HG03442 (cell line): ENCODE results near the gene UPK3BL2.
"Not testable (repeated sequence)": the region's sequence is repeated elsewhere in the genome, so short reads cannot be mapped to it uniquely, and the experiment has no call there.

Experiments used
- ATAC-seq: cut with Tn5 transposase; IDR thresholded peaks from one replicate; pipeline ENCODE4 v1.9.1; 2021; ENCODE audit warnings: mild to moderate bottlenecking, moderate library complexity; ENCODE audit not compliant: unreplicated experiment

Gene UPK3BL2, protein sequence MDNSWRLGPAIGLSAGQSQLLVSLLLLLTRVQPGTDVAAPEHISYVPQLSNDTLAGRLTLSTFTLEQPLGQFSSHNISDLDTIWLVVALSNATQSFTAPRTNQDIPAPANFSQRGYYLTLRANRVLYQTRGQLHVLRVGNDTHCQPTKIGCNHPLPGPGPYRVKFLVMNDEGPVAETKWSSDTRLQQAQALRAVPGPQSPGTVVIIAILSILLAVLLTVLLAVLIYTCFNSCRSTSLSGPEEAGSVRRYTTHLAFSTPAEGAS

DNA sequence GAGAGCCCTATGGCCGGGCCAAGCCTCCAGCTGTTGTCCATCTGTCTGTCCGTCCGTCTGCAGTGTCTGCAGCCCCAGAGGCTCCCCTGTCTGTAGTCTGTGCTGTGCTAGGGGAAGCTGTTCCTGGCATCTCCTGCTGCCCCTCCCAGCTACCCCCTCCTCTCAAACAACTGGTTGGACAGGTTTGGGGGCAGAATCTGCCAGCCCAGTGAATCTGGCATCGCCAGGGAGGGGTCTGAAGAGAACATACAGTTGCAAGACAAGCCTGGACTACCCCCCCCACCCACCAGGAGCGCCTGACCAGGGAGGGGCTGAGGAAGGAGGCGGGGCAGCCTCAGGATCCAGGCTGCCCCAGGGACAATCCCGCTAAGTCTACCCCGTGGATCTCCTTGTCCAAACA is at the start of gene UPK3BL2:
UPK3BL2 (minus strand) TSS at position 101 of the 400 bp plus-strand sequence; CDS start at position 41, 60 bp downstream.
- ATAC-seq, result not testable (repeated sequence)

DNA sequence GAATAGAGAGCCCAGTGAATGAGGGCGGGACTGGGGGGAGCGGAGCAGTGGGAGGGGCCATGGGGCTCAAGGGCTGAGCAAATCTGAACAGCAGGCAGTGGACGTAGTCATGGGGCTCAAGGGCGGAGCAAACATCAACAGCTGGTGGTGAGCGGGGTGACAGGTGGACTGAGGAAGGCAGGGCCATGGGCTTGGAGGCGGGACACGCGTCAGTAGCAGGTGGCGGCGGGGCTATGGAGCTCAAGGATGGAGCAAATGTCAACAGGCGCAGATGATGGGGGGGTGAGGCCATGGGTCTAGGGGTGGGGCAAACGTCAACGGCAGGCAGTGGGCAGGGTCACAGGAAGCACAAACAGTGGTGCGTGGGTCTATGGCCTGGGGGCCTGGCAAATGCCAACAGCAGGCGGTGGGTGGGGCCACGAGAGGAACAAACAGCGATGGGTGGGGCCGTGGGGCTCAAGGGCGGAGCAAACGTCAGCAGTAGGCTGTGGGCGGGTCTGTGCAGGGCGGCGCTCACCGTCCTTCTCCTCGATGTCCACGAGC is 49.1 kb upstream of the UPK3BL2 start:
- ATAC-seq, result peak; percentile 54

DNA sequence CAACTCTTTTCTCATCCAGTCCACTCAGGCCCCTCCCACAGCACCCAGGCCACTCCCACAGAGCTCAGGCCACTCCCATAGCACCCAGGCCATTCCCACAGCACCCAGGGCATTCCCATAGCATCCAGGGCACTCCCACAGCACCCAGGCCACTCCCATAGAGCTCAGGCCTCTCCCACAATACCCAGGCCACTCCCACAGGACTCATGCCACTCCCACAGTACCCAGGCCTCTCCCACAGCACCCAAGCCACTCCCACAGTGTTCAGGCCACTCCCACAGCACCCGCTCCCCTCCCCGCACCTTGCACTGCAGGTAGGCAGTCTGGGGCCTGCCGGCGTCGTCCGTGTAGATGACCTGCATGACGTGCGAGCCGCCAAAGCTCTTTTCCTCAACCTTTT is 46.4 kb upstream of the UPK3BL2 start:
- not testable (repeated sequence) for ATAC-seq

DNA sequence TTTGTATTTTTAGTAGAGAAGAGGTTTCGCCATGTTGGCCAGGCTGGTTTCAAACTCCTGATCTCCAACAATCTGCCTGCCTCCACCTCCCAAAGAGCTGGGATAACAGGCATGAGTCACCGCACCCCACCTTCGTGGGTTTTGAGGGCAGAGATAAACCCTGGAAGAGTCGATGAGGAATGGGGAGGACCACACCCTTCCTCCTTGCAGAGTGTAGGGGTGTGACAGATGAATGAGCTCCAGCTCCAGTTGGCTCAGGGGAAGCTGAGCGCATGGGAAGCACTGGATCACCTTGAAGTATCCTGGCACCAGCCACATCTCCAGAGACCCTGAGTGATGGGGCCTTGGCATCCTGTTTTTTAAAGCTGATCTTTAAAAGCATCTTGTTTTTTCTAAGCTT is 40.0 kb upstream of the UPK3BL2 start:
- ATAC-seq, result not testable (repeated sequence)

DNA sequence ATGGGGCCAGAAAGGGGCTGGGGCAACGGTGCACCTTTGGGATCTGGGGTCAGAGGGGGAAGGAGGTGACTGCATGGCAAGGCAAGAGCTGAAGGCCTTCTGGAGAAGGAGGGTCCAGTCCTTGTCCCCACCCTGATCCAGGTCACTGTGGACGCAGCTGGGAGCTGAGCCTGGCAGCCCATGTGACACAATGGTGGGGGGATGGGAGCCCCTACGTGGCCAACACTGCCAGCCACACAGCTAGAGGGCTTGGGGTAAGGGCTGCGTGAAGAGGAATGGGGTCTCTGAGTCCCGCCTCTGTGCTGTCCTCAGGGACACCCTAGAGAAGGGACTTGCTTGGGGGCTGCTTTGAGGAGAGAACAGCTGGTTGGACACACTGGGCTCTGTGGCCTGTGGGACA is 38.2 kb upstream of the UPK3BL2 start:
- ATAC-seq, result not testable (repeated sequence)

DNA sequence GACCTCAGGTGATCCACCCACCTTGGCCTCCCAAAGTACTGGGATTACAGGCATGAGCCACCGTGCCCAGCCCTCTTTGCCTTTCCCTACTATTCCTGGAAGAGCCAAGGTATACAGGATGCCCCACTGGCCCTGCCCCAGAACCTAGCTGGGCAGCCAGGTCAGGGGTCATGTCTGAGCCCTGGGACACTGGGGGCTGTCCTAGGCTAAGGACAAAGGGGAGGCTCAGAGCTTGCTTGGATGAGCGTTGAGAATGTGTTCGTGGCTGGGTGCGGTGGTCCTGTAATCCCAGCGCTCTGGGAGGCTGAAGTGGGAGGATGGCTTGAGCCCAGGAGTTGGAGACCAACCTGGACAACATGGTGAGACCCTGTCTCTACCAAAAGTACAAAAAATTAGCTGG is 35.0 kb upstream of the UPK3BL2 start:
- not testable (repeated sequence) for ATAC-seq

DNA sequence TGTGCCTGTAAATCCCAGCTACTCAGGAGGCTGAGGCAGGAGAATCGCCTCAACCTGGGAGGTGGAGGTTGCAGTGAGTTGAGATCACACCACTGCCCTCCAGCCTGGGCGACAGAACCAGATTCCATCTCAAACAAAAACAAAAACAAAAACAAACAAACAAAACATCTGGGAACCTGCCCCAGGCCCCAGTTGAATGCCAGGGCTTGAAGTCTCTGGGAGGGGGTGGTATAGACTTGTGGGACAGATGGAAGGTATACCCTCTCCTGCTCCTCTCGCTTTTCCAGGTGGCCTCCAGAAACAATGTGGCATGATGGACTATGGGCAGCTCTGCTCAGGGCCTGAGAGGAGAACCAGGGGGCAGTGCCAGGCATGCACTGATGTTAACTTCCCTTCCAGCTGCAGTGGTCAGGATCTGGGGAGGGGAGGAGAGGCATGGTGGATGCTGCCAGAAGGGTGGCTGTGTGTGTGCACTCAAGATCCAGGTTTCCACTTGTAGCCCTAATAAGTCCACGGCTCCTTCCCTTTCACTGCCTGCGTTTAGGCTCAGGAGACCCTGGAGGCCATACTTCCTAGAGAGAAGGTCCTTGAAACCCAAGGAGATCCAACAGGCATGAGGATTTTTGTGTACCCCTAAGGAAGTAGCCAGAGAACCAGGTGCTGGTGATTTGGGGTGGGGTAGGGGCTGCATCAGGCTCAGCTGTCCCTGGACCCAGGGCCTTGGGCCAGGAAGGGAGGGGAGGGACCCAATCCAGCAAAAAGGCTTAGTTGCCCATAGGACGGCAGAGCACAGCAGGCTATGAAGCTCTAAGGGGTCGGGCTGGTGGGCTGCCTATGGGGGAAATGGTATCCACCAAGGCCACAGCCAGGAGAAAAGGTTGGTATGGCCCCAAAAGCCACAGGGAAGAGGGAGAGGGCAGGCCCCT is 34.1 kb upstream of the UPK3BL2 start:
- ATAC-seq, result not testable (repeated sequence)

DNA sequence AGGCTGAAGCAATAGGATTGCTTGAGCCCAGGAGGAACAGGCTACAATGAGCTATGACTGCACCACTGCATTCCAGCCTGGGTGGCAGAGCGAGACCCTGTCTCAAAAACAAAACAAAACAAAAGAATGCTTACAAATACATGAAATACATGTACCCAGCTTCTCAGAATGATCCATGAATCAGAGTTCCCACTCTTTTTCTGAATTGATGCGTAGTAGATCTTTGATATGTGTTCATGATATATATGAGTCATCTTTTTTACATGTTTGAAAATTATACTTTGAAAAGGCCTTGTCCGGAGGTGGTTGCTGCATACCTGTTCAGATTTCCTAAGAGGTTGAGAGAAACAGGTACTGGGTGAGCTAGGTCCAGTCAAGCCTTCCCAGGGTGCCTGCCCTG is 32.9 kb upstream of the UPK3BL2 start:
- ATAC-seq, result not testable (repeated sequence)

DNA sequence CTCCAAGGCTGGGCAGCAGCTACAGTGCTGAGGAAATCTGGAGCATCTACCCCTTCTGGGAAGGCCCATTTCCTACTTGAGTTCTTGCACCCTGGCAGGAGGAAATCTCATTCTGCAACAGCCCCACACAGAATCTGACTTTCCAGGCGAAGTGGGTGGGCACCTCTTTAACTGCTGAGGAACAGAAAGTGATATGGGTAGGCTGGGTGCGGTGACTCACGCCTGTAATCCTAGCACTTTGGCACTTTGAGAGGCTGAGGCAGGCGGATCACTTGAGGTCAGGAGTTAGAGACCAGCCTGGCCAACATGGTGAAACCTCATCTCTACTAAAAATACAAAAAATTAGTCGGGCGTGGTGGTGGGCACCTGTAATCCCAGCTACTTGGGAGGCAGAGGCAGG is 31.1 kb upstream of the UPK3BL2 start:
- ATAC-seq, result not testable (repeated sequence)

DNA sequence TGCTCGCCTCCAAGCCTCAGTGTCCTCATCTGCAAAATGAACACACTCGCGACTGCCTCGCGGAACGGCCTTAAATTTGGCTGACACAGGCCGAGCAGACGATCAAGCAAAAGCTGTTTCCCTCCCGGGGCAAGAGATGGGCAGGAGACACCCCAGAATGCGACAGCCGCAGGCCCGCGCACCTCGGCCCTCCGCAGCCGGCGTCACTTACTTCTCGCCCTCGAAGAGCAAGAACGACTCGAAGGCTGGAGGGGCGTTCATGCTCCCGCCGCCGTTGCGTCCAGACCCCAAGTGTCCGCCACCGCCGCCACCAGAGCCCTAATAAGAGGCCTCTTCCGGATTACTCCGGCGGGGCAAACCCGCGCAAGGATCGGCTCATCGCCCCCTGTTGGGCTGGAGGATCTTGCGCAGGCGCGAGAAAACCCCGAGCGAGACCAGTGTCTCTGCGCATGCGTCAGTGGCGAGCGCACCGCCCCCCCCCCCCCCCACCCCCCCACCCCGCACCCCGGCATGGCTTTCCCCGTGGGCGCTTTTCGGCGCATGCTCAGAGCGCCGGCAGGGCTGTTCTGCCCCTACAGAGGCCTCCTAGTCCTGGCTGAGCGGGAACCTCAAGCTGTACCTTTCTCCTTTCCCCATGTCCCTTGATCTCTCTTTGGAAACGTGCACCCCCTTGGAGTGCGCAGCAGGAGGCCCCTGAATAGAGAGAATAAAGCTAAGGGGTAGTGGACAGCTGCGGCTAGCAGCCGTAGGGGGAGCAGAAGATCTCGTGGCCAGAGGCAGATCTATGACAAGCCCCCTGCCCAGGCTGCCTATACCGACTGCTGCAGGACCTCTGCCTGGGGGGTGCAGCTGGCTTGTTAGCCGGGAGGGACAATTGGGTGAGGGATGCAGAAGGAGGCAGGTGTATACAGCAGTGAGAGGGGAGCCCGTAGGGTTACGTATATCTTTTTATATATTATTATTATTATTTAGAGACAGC is 29.1 kb upstream of the UPK3BL2 start, which contains the start of gene POLR2J3:
POLR2J3 (minus strand) TSS at position 323 of the 979 bp plus-strand sequence; CDS start at position 261, 62 bp downstream.
- ATAC-seq, result peak; percentile 94

DNA sequence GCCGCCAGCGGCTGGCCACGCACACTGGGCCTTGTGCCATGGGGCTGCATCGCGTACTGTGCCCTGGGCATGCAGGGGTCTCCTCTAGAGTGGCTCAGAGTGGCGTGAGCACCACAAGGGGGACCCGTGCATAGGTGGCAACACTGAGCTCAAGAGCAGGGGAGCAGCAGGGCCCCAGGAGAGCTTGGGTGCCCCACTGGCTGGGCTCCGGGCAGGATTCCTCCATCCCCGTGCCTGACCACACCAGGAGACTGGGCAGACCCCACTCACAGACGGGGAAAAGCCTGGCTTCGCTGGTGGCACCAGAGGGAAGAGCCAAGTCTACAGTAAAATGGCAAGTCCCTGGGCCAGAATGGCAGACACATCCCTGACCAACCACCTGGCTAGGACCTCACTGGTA is 25.1 kb upstream of the UPK3BL2 start:
- not testable (repeated sequence) for ATAC-seq

DNA sequence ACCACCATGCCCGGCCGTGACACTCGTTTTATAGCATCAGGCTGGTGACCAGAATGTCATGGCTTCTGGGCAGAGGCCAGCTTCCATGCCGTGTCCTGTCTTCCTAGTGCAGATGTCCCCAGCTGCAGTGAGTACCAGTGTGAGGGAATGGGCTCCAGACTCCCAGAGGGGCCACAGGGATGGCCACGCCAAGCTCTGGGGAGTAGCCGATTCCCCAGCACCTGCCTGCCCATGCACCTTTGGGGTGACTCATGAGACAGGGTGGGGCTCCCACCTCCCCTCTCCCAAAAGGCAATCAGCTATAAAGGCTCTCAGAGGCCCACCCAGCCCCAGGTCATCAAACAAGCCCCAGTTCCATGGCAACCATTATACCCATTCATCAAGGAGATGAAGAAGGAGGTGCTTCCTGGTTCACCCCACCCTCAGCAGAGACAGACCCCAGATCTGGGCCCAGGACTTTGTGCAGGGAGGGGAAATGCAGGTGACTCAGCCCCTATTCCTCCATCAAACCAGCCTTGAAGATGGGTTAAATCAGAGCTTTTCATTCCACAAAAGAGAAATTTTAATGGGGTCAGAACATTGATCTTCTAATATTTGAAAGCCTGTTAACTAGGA is 7.4 kb upstream of the UPK3BL2 start, which contains the start of gene SPDYE2:
SPDYE2 (plus strand) TSS at position 419 of the 615 bp plus-strand sequence. CDS start 2,030 bp downstream, outside the sequence.
- ATAC-seq, result not testable (repeated sequence)

DNA sequence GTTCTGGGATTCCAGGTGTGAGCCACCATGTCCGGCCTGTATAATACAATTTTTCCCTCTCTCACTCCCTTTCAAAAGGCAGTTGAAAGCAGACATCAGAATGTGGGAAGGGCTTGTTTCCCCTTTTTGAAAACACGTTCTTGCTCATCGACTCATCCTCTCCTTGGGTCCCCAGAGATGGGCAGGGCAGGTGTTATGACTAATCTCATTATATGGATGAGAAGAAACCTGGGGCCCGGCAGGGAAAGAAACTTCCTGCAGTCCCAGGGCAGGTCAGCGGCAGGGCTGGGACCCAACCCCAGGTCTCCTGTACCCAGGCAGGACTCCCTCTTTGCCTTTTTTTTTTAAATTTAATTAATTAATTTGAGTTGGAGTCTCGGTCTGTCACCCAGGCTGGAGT is 2.9 kb upstream of the UPK3BL2 start:
- peak; percentile 93 for ATAC-seq

DNA sequence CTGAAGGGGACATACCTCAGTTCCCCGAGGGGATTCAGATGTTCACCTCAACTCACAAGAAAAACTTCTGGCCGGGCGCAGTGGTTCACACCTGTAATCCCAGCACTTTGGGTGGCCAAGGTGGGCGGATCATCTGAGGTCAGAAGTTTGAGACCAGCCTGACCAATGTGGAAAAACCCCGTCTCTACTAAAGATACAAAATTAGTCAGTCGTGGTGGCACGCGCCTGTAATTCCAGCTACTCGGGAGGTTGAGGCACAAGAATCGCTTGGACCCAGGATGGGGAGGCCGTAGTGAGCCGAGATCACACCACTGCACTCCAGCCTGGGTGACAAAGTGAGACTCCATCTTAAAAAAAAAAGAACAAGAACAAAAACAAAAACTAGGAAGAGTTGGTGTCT is 1.8 kb upstream of the UPK3BL2 start:
- ATAC-seq, result not testable (repeated sequence)

DNA sequence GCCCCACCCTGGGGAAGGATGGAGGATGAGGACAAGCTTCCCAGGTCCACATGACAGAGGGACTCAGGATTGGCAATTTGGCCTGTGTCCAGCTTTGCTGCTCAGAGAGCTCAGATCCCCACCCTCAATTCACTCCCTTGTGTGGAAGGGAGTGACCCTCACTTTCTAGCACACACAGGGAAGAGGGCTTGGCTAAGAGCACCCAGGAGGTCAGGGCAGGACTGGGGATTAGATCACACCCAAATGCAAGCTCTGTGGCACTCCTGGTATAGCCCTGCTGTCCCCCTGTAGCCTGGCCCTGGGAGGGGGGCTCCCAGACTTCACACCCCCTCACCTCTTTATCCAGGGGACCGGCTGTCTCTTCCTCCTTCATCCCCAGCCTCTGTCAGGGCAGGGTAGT is 876 bp upstream of the UPK3BL2 start:
- ATAC-seq, result not testable (repeated sequence)

DNA sequence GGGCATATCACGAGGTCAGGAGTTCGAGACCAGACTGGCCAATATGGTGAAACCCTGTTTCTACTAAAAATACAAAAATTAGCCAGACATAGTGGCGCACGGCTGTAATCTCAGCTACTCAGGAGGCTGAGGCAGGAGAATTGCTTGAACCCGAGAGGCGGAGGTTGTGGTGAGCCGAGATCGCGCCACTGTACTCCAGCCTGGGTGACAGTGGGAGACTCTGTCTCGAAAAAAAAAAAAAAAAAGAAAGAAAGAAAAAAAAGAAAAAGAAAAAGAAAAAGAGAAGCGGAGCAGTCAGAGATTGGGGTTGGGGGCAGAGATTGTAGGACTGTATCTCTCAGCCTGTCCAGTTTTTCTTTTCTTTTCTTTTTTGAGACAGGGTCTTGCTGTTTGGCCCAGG is 725 bp downstream of the UPK3BL2 start:
- not testable (repeated sequence) for ATAC-seq

DNA sequence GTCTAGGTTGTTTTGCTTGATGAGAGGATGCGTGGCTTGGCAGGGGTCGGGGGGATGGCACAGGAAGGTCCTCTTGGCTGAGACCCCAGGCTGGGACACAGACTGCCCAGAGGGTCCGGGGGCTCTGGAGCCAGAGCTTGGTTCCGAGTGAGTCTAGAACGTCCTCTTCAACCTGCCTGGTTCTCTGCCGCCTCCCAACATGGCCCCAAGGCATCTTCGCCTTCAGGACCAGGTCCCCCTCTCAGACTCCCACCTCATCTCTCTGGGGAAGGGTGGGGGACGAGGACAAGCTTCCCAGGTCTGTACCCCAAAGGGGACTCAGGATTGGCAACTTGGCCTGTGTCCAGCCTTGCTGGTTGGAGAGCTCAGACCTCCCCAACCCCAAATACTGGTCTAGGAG is 1.4 kb downstream of the UPK3BL2 start:
- ATAC-seq, result not testable (repeated sequence)

DNA sequence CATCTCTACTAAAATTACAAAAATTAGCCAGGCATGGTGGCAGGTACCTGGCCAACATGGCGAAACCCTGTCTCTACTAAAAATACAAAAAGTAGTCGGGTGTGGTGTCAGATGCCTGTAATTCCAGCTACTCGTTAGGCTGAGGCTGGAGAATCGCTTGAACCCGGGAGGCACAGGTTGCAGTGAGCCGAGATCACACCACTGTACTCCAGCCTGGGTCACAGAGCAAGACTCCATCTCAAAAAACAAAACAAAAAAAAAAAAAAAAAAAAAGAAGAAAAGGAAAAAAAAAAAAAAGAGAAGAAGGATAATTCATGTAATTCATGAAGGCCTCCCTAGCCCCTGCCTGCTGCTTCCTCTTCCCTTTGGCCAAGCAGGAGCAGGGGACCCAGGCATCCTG is 2.9 kb downstream of the UPK3BL2 start:
- not testable (repeated sequence) for ATAC-seq

DNA sequence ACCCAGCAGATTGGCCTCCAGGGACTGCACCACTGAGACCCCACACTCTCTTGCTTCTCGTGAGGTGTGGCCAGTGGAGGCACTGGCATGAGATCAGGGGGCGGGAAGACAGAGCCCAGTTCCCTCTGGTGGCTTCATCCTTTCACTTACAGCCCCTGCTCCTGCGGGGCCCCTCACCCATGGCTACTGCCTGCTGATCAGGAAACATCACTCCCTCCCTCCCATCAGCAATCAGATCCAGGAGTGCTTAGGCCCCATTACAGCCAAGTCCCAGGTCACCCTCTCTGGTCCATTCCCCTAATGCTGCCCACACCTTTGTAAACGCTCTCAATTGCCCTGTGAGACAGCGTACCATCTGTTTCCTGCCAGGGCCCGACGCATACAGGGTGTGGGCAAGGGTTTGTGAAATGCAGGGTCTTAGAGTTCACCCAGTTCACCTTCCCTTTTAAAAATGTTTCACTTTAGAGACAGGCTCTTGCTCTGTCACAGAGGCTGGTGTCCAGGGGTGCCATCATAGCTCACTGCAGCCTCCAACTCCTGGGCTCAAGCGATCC is 8.4 kb downstream of the UPK3BL2 start:
- ATAC-seq, result not testable (repeated sequence)
